ENCODE data around the gene MIPEP. TPM values are rescaled to one million over a fixed set of nuclear protein-coding genes. Genes with fewer than 3 reads are reported as not detected.
A peak's percentile ranks its signal among the peaks of the same experiment; 100 is the strongest.

The MIPEP gene
- total and polyA plus RNA-seq, 10 of the 15 experiments (the other 5 are each of a cell fraction or from before 2014, with no cell fraction given) = 15.6 to 56.2 (median 29.8) TPM

GRCh38 chr13:23749288-23749873, 139.8 kb downstream of the MIPEP start:
- Histone ChIP-seq H3K9me3 (replicated peaks; ENCODE audit: control insufficient read depth, insufficient read depth, low read length) (no peaks in the 10 kb centered on the region), H2AFZ (ENCODE audit: control insufficient read depth, low read depth, low read length) (no peak overlapping the region), H3K4me1 (ENCODE audit: control insufficient read depth, insufficient read depth, low read length) (peaks cover 42% of the 10 kb centered on the region), H3K27ac (ENCODE audit: control insufficient read depth, insufficient read depth) (no peak overlapping the region), H3K36me3 (ENCODE audit: control insufficient read depth in 2 of 2, insufficient read depth in 2 of 2, low read length in 1 of 2) (no peaks in the 10 kb centered on the region), H3K4me3 (no peak overlapping the region), H3K4me2 (ENCODE audit: control insufficient read depth, insufficient read depth) (no peak overlapping the region), H3K79me2 (ENCODE audit: control insufficient read depth, insufficient read depth, low read length) (no peaks in the 10 kb centered on the region), H3K9ac (ENCODE audit: control insufficient read depth, insufficient read depth, low read length) (no peak overlapping the region), H4K20me1 (ENCODE audit: control insufficient read depth, insufficient read depth) (no peaks in the 10 kb centered on the region), H3K27me3 (replicated peaks in 1 of 2; ENCODE audit: control insufficient read depth in 2 of 2, insufficient read depth in 2 of 2, low read length in 1 of 2) (no peaks in the 10 kb centered on the region)
- in situ Hi-C loops (cut with MboI) = no loop called here
- no peak for TF ChIP-seq MAX (IDR thresholded peaks at IDR 0.05; ENCODE audit: low read depth, low read length)
- TF ChIP-seq PKNOX1 (IDR thresholded peaks at IDR 0.05) = peak; percentile 70; the same call in 1 of the 2 replicates
- intact Hi-C loops (cut with micrococcal nuclease; ENCODE audit: unreplicated experiment) = no loop called here
- FAIRE-seq = no peak
- no TSS peak for BruUV-seq (replicated peaks)
- DNase-seq (ENCODE audit: low read depth, low spot score) = no peak
- SMC1A ChIA-PET (ENCODE audit: uncharacterized antibody, unreplicated experiment) = interaction anchor here (0.6 to 3.1 kb wide), 5 partner anchors 18 to 100 kb away, joined by 3 to 13 read pairs (median 11); no protein-coding TSS in a partner anchor
- RAD21 ChIA-PET (ENCODE audit: unreplicated experiment) = interaction anchor here (0.5 kb wide), 1 partner anchor 1021 kb away, joined by 3 read pairs; no protein-coding TSS in a partner anchor
- ATAC-seq = no peak
- CTCF ChIA-PET = interaction anchor here (1.1 to 3.5 kb wide), 5 partner anchors 8 to 123 kb away, joined by 3 to 15 read pairs (median 4); no protein-coding TSS in a partner anchor
- POLR2A ChIA-PET = no interaction called here
- 91% methylated on average over 8 of the region's 8 CpGs for WGBS (ENCODE audit: insufficient coverage, insufficient replicate concordance, low lambda C conversion rate, missing lambda C conversion rate)

All from GM12878 (cell line).